Small intestine (tissue), 7 donors: ENCODE data around the gene SPINDOC. TPM values are rescaled to one million over a fixed set of nuclear protein-coding genes. Genes with fewer than 3 reads are reported as not detected.
"Not testable (repeated sequence)": the region's sequence is repeated elsewhere in the genome, so short reads cannot be mapped to it uniquely, and the experiment has no call there.

Experiments
- DNase-seq, 2 donors: peaks; one replicate each; pipeline versions ENCODE4 v3.0.0 to v3.0.0-alpha.2; 2013
- FAIRE-seq: peaks from 2 replicates; lab custom pipeline; 2012; peaks lifted over from hg19 to GRCh38; lab: Jason Lieb, UNC
- H3K27ac ChIP-seq, 3 donors: one replicate each; pipeline ENCODE4 v1.5.1; 2013; ENCODE audit warnings: low read length in 2 of 3, mild to moderate bottlenecking in 2 of 3, control low read depth in 1 of 3, inconsistent platforms in 1 of 3, low read depth in 1 of 3, moderate library complexity in 1 of 3
- H3K27me3 ChIP-seq, 3 donors: one replicate each; pipeline ENCODE4 v1.6.1; 2013; ENCODE audit warnings: low read length in 3 of 3, inconsistent platforms in 1 of 3; ENCODE audit not compliant: control insufficient read depth in 3 of 3, insufficient read depth in 3 of 3
- H3K36me3 ChIP-seq, 3 donors: one replicate each; pipeline ENCODE4 v1.6.1; 2013; ENCODE audit warnings: low read length in 3 of 3, inconsistent platforms in 1 of 3, low read depth in 1 of 3, mild to moderate bottlenecking in 1 of 3, moderate library complexity in 1 of 3; ENCODE audit not compliant: control insufficient read depth in 3 of 3, insufficient read depth in 2 of 3
- H3K4me1 ChIP-seq, 3 donors: one replicate each; pipeline ENCODE4 v1.6.1; 2013; ENCODE audit warnings: low read length in 2 of 3, inconsistent platforms in 1 of 3, low read depth in 1 of 3, mild to moderate bottlenecking in 1 of 3, moderate library complexity in 1 of 3; ENCODE audit not compliant: control insufficient read depth in 3 of 3, insufficient read depth in 2 of 3
- H3K4me3 ChIP-seq, 3 donors: one replicate each; pipeline ENCODE4 v1.5.1; 2013; ENCODE audit warnings: low read length in 3 of 3, control low read depth in 1 of 3, inconsistent platforms in 1 of 3, low read depth in 1 of 3, mild to moderate bottlenecking in 1 of 3, moderate library complexity in 1 of 3
- H3K9me3 ChIP-seq, 2 donors: one replicate each; pipeline ENCODE4 v1.6.1; 2013; ENCODE audit warnings: low read depth in 1 of 2, low read length in 1 of 2; ENCODE audit not compliant: control insufficient read depth in 2 of 2, insufficient read depth in 1 of 2
- WGBS, 3 donors: extraction: QIAGEN DNeasy Blood & Tissue Kit; methylation state at CpG; one replicate each; pipeline ENCODE4 v1.1.7; 2013; 5-methylcytosine and 5-hydroxymethylcytosine counted together
- polyA plus RNA-seq, 4 donors: library from polyadenylated mRNA; stranded (reverse) in 3 of 4; unstranded in 1 of 4; fragments of 200-250 nt in 3 of 4; fragments of 120-200 nt in 1 of 4; gene quantifications; one replicate each; pipeline versions ENCODE4 v1.2.1 to v1.2.3, GENCODE V29; 2013
- donor health status: healthy with polysubstance abuse.
- donor health status: control.
- donor health status: control.
- donor health status: Bipolar disorder and iron deficiency.
- donor health status: healthy.

SPINDOC gene
- polyA plus RNA-seq, 4 donors, result 1.1 to 17.4 (median 5.4) TPM

DNA sequence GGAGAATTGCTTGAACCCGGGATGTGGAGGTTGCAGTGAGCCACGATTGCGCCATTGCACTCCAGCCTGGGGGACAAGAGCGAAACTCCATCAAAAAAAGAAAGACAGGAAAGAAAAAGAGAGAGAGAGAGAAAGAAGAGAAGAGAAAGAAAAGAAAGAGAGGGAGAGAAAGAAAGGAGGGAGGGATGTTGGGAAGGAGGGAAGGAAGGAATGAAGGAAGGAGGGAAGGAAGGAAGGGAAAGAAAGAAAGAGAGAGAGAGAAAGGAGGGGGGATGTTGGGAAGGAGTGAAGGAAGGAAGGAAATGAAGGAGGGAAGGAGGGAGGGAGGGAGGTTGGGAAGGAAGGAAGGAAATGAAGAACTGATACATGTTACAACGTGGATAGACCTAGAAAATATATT, 12.3 kb upstream of the SPINDOC start:
- DNase-seq, result no peak
- Histone ChIP-seq H3K9me3 (no peaks in the 10 kb centered on the region), H3K27me3 (no peaks in the 10 kb centered on the region), H3K27ac (no peak overlapping the region), H3K4me1 (peaks cover 0 to 11% (median 0%) of the 10 kb centered on the region in 3 donors), H3K36me3 (no peaks in the 10 kb centered on the region), H3K4me3 (no peak overlapping the region)
- FAIRE-seq, result no peak
- WGBS, 3 donors, result 85 to 89% (median 87%) methylated on average over 5 of the region's 5 CpGs

DNA sequence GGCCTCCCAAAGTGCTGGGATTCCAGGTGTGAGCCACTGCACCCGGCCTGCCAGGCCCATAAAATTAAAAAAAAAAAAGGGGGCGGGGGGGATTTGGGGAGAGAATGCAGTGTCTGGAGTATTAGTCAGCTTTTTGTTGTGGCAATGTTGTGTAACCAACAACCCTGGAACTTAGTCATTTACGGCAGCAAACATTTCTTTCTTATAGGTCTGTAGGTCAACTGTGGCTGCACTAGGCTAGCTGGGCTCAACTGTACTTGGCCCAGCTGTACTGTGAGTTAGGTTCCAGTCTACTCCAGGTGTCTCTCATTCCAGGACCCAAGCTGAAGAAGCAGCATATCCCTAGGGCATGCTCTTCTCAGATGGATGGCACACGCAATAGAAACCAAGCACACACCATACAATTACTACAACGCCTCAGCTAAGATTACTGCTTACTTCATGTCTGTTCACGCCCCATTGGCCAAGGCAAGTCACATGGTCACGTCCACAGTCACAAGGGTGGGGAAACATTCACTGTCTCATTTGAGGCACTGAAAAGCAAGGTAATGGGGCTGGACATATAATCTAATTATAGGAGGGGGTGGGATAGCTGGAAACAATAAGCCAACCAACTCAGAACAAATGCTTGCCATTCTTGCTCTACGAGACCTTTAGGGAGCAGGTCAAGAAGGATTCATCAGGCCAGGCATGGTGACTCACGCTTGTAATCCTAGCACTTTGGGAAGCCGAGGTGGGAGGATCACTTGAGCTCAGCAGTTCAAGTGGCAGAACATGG, 10.4 kb upstream of the SPINDOC start:
- Histone ChIP-seq H3K4me1 (peaks cover 0 to 11% (median 0%) of the 10 kb centered on the region in 3 donors), H3K4me3 (no peak overlapping the region), H3K9me3 (no peaks in the 10 kb centered on the region), H3K27ac (no peak overlapping the region), H3K36me3 (no peaks in the 10 kb centered on the region), H3K27me3 (no peaks in the 10 kb centered on the region)
- DNase-seq (peak; percentile 24 to 52), FAIRE-seq (no peak)
- WGBS, 3 donors, result 68 to 77% (median 70%) methylated on average over 10 of the region's 10 CpGs

DNA sequence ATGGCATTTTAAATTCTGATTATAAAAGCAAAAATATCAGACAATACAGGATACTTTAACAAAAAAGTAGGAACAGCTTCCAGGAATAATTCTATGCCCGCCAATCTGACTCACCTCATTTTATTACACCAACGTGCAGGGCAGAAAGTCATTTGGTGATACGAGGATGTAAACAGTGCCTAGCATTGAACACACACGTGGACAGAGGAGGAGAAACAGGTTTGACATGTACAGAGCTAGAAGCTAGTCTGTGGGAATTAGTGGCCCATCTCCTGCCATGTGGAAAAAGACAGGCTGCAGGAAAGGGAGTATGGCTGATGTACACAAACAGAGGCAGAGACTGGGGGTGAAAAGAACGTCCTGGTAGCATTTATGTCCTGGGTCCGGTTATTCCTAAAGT, 9.0 kb upstream of the SPINDOC start:
- Histone ChIP-seq H3K9me3 (no peaks in the 10 kb centered on the region), H3K27ac (peak overlapping the region in 1 of 3 donors; percentile 37), H3K36me3 (no peaks in the 10 kb centered on the region), H3K4me1 (peaks cover 0 to 11% (median 0%) of the 10 kb centered on the region in 3 donors), H3K27me3 (no peaks in the 10 kb centered on the region), H3K4me3 (no peak overlapping the region)
- 12 to 55% (median 32%) methylated on average over 6 of the region's 6 CpGs for WGBS, 3 donors
- no peak for FAIRE-seq
- peak; percentile 91 to 94 for DNase-seq

GRCh38 chr11:63805844-63806415, 7.3 kb upstream of the SPINDOC start:
- DNase-seq (no peak), FAIRE-seq (no peak)

GRCh38 chr11:63810383-63810782, 2.9 kb upstream of the SPINDOC start:
- H3K9me3 ChIP-seq, FAIRE-seq, H3K27ac ChIP-seq, H3K36me3 ChIP-seq, H3K27me3 ChIP-seq, H3K4me3 ChIP-seq, DNase-seq: not testable (repeated sequence)
- peaks cover 0 to 16% (median 0%) of the 10 kb centered on the region in 3 donors for H3K4me1 ChIP-seq
- 93 to 95% (median 94%) methylated on average over 8 to 11 of the region's 11 CpGs for WGBS, 3 donors

More at GRCh38 chr11:63805844-63806415, 7.3 kb upstream of the SPINDOC start:
- H3K4me1 ChIP-seq, result peaks cover 0 to 11% (median 0%) of the 10 kb centered on the region in 3 donors
- no peaks in the 10 kb centered on the region for H3K9me3 ChIP-seq
- H3K36me3 ChIP-seq, result no peaks in the 10 kb centered on the region
- H3K27ac ChIP-seq, result no peak overlapping the region
- WGBS, 3 donors, result 69 to 84% (median 80%) methylated on average over 9 of the region's 9 CpGs
- H3K4me3 ChIP-seq, result no peak overlapping the region
- H3K27me3 ChIP-seq, result no peaks in the 10 kb centered on the region

DNA sequence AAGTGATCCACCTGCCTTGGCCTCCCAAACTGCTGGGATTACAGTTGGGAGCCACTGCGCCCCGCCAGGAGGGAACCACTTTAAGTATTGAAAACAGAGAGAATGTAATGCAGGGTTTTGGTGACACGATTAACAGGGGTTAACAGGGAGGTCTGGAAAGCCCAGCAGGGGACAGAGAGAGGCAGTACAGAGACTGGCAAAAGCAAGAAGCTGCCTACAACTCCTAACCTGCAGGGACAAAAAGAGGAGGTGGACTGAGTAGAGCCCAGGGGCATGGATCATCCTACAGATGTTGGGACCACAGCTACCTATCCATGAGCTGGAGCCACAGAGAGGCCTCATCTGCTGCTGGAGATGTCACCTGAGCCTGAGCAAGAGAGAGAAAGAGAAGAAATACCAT, 1.7 kb upstream of the SPINDOC start:
- Histone ChIP-seq H3K4me1 (peaks cover 0 to 16% (median 0%) of the 10 kb centered on the region in 3 donors), H3K4me3 (no peak overlapping the region), H3K27ac (no peak overlapping the region), H3K36me3 (peaks cover 0 to 7% (median 0%) of the 10 kb centered on the region in 3 donors), H3K9me3 (no peaks in the 10 kb centered on the region), H3K27me3 (no peaks in the 10 kb centered on the region)
- WGBS, 3 donors, result 82 to 89% (median 87%) methylated on average over 3 of the region's 3 CpGs
- DNase-seq, result no peak
- no peak for FAIRE-seq

- 0 to 1% (median 0%) methylated on average over 49 to 74 of the region's 74 CpGs for WGBS, 3 donors
Observed at GRCh38 chr11:63813563-63814382, 517 bp downstream of the SPINDOC start.

GRCh38 chr11:63814383-63814736, 1.1 kb downstream of the SPINDOC start:
- Histone ChIP-seq H3K9me3 (no peaks in the 10 kb centered on the region), H3K27me3 (no peaks in the 10 kb centered on the region), H3K27ac (no peak overlapping the region), H3K4me3 (peak overlapping the region; percentile 79 to 83 (median 81)), H3K36me3 (peaks cover 2 to 35% (median 8%) of the 10 kb centered on the region in 3 donors), H3K4me1 (peaks cover 0 to 16% (median 0%) of the 10 kb centered on the region in 3 donors)
- FAIRE-seq (no peak), DNase-seq (no peak)
- WGBS, 3 donors, result 17 to 28% (median 19%) methylated on average over 7 of the region's 7 CpGs

More at GRCh38 chr11:63813563-63814382, 517 bp downstream of the SPINDOC start:
- Histone ChIP-seq H3K27ac (peak overlapping the region; percentile 27 to 80 (median 48)), H3K4me3 (peak overlapping the region; percentile 79 to 83 (median 81)), H3K27me3 (no peaks in the 10 kb centered on the region), H3K36me3 (peaks cover 0 to 29% (median 5%) of the 10 kb centered on the region in 3 donors), H3K4me1 (peaks cover 0 to 16% (median 0%) of the 10 kb centered on the region in 3 donors), H3K9me3 (no peaks in the 10 kb centered on the region)
- DNase-seq, result peak in 1 of 2 donors; percentile 67
- no peak for FAIRE-seq
